ENCODE data around the gene GCSH. TPM values are rescaled to one million over a fixed set of nuclear protein-coding genes. Genes with fewer than 3 reads are reported as not detected.

Gene GCSH
- total RNA-seq, 1 donor from 2014 or later: 19.8 TPM

DNA sequence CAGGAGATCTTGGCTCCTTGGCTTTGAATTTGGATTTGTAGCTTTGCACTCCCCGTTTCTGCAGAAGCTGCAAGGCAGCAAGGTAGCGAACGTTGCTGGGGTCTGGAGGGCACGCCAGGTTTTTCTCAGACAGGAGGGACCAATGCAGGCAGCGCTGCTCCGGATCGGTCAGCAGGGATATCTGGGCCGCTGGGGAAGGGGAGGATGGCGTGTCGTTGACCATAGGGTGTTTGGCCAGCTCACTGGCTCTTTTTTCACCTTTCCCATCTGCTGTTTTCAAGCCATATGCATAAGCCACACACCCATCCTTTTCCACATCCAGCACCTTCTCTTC, 34.9 kb downstream of the GCSH start:
- Histone ChIP-seq H3K27ac (ENCODE audit: low read depth, low read length) (no peak overlapping the region), H3K9ac (ENCODE audit: low read depth in 1 of 3, low read length in 3 of 3) (no peak overlapping the region), H3K9me3 (ENCODE audit: control insufficient read depth in 3 of 3, low read length in 3 of 3) (no peaks in the 10 kb centered on the region), H3K27me3 (ENCODE audit: control insufficient read depth in 3 of 3, insufficient read depth in 3 of 3, low read length in 3 of 3) (no peaks in the 10 kb centered on the region), H3K4me3 (ENCODE audit: low read length in 3 of 3) (no peak overlapping the region), H3K4me1 (ENCODE audit: control insufficient read depth in 3 of 3, insufficient read depth in 3 of 3, low read length in 3 of 3) (no peaks in the 10 kb centered on the region), H3K36me3 (ENCODE audit: control insufficient read depth in 3 of 3, insufficient read depth in 3 of 3, low read length in 3 of 3) (no peaks in the 10 kb centered on the region)

GRCh38 chr16:81060576-81061306, 35.5 kb downstream of the GCSH start:
- Histone ChIP-seq H3K4me3 (ENCODE audit: low read length in 3 of 3) (no peak overlapping the region), H3K9ac (ENCODE audit: low read depth in 1 of 3, low read length in 3 of 3) (no peak overlapping the region), H3K27ac (ENCODE audit: low read depth, low read length) (no peak overlapping the region), H3K36me3 (ENCODE audit: control insufficient read depth in 3 of 3, insufficient read depth in 3 of 3, low read length in 3 of 3) (no peaks in the 10 kb centered on the region), H3K4me1 (ENCODE audit: control insufficient read depth in 3 of 3, insufficient read depth in 3 of 3, low read length in 3 of 3) (no peaks in the 10 kb centered on the region), H3K27me3 (ENCODE audit: control insufficient read depth in 3 of 3, insufficient read depth in 3 of 3, low read length in 3 of 3) (no peaks in the 10 kb centered on the region), H3K9me3 (ENCODE audit: control insufficient read depth in 3 of 3, low read length in 3 of 3) (no peaks in the 10 kb centered on the region)

DNA sequence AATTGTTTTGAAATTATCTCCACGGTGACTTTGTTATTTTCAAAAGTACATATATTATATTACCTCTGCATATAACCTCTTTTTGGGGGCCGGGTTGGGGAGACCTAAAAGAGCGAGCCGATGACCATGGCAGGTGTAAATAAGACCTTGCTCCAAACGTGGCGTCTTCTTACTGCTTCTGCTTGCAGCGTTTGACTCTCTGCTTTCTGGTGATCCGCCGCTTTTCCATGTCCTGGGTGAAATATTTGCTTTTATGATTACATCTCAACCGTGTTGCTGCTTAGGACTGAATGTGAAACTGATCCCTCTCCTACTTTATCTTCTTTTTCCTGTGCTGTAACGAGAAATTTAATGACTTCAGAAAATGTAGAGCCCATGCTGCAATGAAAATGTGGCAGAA, 42.4 kb downstream of the GCSH start:
- Histone ChIP-seq H3K27me3 (ENCODE audit: control insufficient read depth in 3 of 3, insufficient read depth in 3 of 3, low read length in 3 of 3) (no peaks in the 10 kb centered on the region), H3K27ac (ENCODE audit: low read depth, low read length) (no peak overlapping the region), H3K4me1 (ENCODE audit: control insufficient read depth in 3 of 3, insufficient read depth in 3 of 3, low read length in 3 of 3) (no peaks in the 10 kb centered on the region)

GRCh38 chr16:81042821-81043220, 53.4 kb downstream of the GCSH start:
- no peak overlapping the region for H3K27ac ChIP-seq (ENCODE audit: low read depth, low read length)
- H3K9me3 ChIP-seq (ENCODE audit: control insufficient read depth in 3 of 3, low read length in 3 of 3): no peaks in the 10 kb centered on the region
- no peak overlapping the region for H3K9ac ChIP-seq (ENCODE audit: low read depth in 1 of 3, low read length in 3 of 3)
- no peaks in the 10 kb centered on the region for H3K4me1 ChIP-seq (ENCODE audit: control insufficient read depth in 3 of 3, insufficient read depth in 3 of 3, low read length in 3 of 3)
- no peak overlapping the region for H3K4me3 ChIP-seq (ENCODE audit: low read length in 3 of 3)
- peaks cover 25 to 54% (median 49%) of the 10 kb centered on the region in 3 donors for H3K36me3 ChIP-seq (ENCODE audit: control insufficient read depth in 3 of 3, insufficient read depth in 3 of 3, low read length in 3 of 3)
- no peaks in the 10 kb centered on the region for H3K27me3 ChIP-seq (ENCODE audit: control insufficient read depth in 3 of 3, insufficient read depth in 3 of 3, low read length in 3 of 3)

More for the DNA sequence above, 42.4 kb downstream of the GCSH start:
- Histone ChIP-seq H3K9me3 (ENCODE audit: control insufficient read depth in 3 of 3, low read length in 3 of 3) (no peaks in the 10 kb centered on the region), H3K9ac (ENCODE audit: low read depth in 1 of 3, low read length in 3 of 3) (no peak overlapping the region), H3K4me3 (ENCODE audit: low read length in 3 of 3) (no peak overlapping the region), H3K36me3 (ENCODE audit: control insufficient read depth in 3 of 3, insufficient read depth in 3 of 3, low read length in 3 of 3) (no peaks in the 10 kb centered on the region)

DNA sequence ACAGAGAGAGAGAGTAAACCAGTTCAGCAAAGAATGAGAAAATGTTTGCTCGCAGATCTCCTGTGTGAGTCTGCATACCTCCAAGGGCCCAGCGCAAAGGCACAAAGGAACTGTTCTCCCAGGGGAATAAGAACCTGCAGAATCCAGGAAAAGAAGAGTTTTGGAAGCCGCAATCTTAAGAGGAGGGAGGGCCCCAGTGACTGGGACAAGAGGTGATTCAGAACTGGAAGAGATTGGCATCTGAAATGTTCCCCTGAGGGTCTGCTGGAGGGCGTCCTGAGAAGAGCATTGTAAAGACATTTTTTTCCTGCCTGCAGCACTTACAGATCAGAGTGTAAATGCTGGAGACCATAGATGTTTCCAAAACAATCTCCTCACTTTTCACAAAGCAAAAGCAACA, 54.5 kb downstream of the GCSH start:
- no peaks in the 10 kb centered on the region for H3K9me3 ChIP-seq (ENCODE audit: control insufficient read depth in 3 of 3, low read length in 3 of 3)
- H3K4me1 ChIP-seq (ENCODE audit: control insufficient read depth in 3 of 3, insufficient read depth in 3 of 3, low read length in 3 of 3): peaks cover 7 to 8% (median 8%) of the 10 kb centered on the region in 3 donors
- no peak overlapping the region for H3K9ac ChIP-seq (ENCODE audit: low read depth in 1 of 3, low read length in 3 of 3)
- peaks cover 25 to 54% (median 49%) of the 10 kb centered on the region in 3 donors for H3K36me3 ChIP-seq (ENCODE audit: control insufficient read depth in 3 of 3, insufficient read depth in 3 of 3, low read length in 3 of 3)
- no peak overlapping the region for H3K4me3 ChIP-seq (ENCODE audit: low read length in 3 of 3)
- no peak overlapping the region for H3K27ac ChIP-seq (ENCODE audit: low read depth, low read length)
- H3K27me3 ChIP-seq (ENCODE audit: control insufficient read depth in 3 of 3, insufficient read depth in 3 of 3, low read length in 3 of 3): no peaks in the 10 kb centered on the region

- H3K4me3 ChIP-seq (ENCODE audit: low read length in 3 of 3): no peak overlapping the region
- no peak overlapping the region for H3K27ac ChIP-seq (ENCODE audit: low read depth, low read length)
- H3K36me3 ChIP-seq (ENCODE audit: control insufficient read depth in 3 of 3, insufficient read depth in 3 of 3, low read length in 3 of 3): peaks cover 25 to 51% (median 49%) of the 10 kb centered on the region in 3 donors
- H3K9me3 ChIP-seq (ENCODE audit: control insufficient read depth in 3 of 3, low read length in 3 of 3): no peaks in the 10 kb centered on the region
- peaks cover 10 to 12% (median 11%) of the 10 kb centered on the region in 3 donors for H3K4me1 ChIP-seq (ENCODE audit: control insufficient read depth in 3 of 3, insufficient read depth in 3 of 3, low read length in 3 of 3)
- no peak overlapping the region for H3K9ac ChIP-seq (ENCODE audit: low read depth in 1 of 3, low read length in 3 of 3)
- no peaks in the 10 kb centered on the region for H3K27me3 ChIP-seq (ENCODE audit: control insufficient read depth in 3 of 3, insufficient read depth in 3 of 3, low read length in 3 of 3)
These were observed 55.4 kb downstream of the GCSH start for GRCh38 chr16:81040842-81041241.

DNA sequence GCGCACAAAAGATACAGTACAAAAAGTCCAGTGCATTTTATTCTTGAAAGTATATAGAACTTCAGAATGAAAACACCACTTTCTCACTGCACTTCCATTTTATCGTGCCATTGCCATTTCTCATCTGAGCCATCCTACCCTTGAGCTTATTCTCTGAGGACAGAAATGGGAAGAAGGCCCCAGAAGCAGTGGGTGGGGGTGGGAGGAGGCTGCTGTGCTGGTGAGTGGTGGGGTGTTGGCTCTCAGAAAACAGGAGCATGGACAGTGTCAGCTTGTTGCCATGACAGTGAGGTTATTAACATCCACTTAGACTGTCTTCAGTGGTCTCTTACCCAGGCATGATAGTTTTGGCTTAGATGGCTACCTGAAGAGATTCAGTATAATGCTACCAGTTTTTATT, 56.1 kb downstream of the GCSH start:
- peaks cover 10 to 15% (median 11%) of the 10 kb centered on the region in 3 donors for H3K4me1 ChIP-seq (ENCODE audit: control insufficient read depth in 3 of 3, insufficient read depth in 3 of 3, low read length in 3 of 3)
- no peak overlapping the region for H3K27ac ChIP-seq (ENCODE audit: low read depth, low read length)
- no peaks in the 10 kb centered on the region for H3K9me3 ChIP-seq (ENCODE audit: control insufficient read depth in 3 of 3, low read length in 3 of 3)
- no peaks in the 10 kb centered on the region for H3K27me3 ChIP-seq (ENCODE audit: control insufficient read depth in 3 of 3, insufficient read depth in 3 of 3, low read length in 3 of 3)
- H3K36me3 ChIP-seq (ENCODE audit: control insufficient read depth in 3 of 3, insufficient read depth in 3 of 3, low read length in 3 of 3): peaks cover 18 to 44% (median 44%) of the 10 kb centered on the region in 3 donors
- H3K9ac ChIP-seq (ENCODE audit: low read depth in 1 of 3, low read length in 3 of 3): no peak overlapping the region
- H3K4me3 ChIP-seq (ENCODE audit: low read length in 3 of 3): no peak overlapping the region

GRCh38 chr16:81036751-81037350, 59.3 kb downstream of the GCSH start:
- Histone ChIP-seq H3K27ac (ENCODE audit: low read depth, low read length) (peak overlapping the region; percentile 39), H3K4me3 (ENCODE audit: low read length in 3 of 3) (peak overlapping the region; percentile 76 to 83 (median 78)), H3K9me3 (ENCODE audit: control insufficient read depth in 3 of 3, low read length in 3 of 3) (no peaks in the 10 kb centered on the region), H3K9ac (ENCODE audit: low read depth in 1 of 3, low read length in 3 of 3) (peak overlapping the region; percentile 79 to 89 (median 85)), H3K36me3 (ENCODE audit: control insufficient read depth in 3 of 3, insufficient read depth in 3 of 3, low read length in 3 of 3) (peaks cover 7 to 14% (median 12%) of the 10 kb centered on the region in 3 donors), H3K27me3 (ENCODE audit: control insufficient read depth in 3 of 3, insufficient read depth in 3 of 3, low read length in 3 of 3) (no peaks in the 10 kb centered on the region), H3K4me1 (ENCODE audit: control insufficient read depth in 3 of 3, insufficient read depth in 3 of 3, low read length in 3 of 3) (peaks cover 10 to 15% (median 11%) of the 10 kb centered on the region in 3 donors)

GRCh38 chr16:81035975-81036750, 60.0 kb downstream of the GCSH start:
- H3K9ac ChIP-seq (ENCODE audit: low read depth in 1 of 3, low read length in 3 of 3): peak overlapping the region; percentile 79 to 89 (median 85)
- peaks cover 0 to 7% (median 5%) of the 10 kb centered on the region in 3 donors for H3K36me3 ChIP-seq (ENCODE audit: control insufficient read depth in 3 of 3, insufficient read depth in 3 of 3, low read length in 3 of 3)
- H3K27ac ChIP-seq (ENCODE audit: low read depth, low read length): peak overlapping the region; percentile 39
- no peaks in the 10 kb centered on the region for H3K27me3 ChIP-seq (ENCODE audit: control insufficient read depth in 3 of 3, insufficient read depth in 3 of 3, low read length in 3 of 3)
- peaks cover 10 to 15% (median 11%) of the 10 kb centered on the region in 3 donors for H3K4me1 ChIP-seq (ENCODE audit: control insufficient read depth in 3 of 3, insufficient read depth in 3 of 3, low read length in 3 of 3)
- peak overlapping the region; percentile 76 to 83 (median 78) for H3K4me3 ChIP-seq (ENCODE audit: low read length in 3 of 3)
- no peaks in the 10 kb centered on the region for H3K9me3 ChIP-seq (ENCODE audit: control insufficient read depth in 3 of 3, low read length in 3 of 3)

Measured in skeletal muscle tissue (tissue), 4 donors.